A673 (cell line): ENCODE measurements around the gene NR1H4. TPM values are rescaled to one million over a fixed set of nuclear protein-coding genes. Genes with fewer than 3 reads are reported as not detected.

Experiments
- BruUV-seq: library from RNA; stranded (reverse); fragments of 400-500 nt; replicated peaks from 2 replicates; lab custom pipeline; 2021; lab: Mats Ljungman, UMichigan
- CTCF ChIA-PET: fragments of 300-600 bp; sonication (Branson Sonifier 250); formaldehyde crosslinking; loops from one replicate; lab custom pipeline; 2022; ENCODE audit warnings: antibody characterized with exemption; lab: Charles Lee
- POLR2A ChIA-PET: fragments of 300-600 bp; sonication (Branson Sonifier 250); formaldehyde crosslinking; loops from one replicate; lab custom pipeline; 2022; ENCODE audit warnings: antibody characterized with exemption; ENCODE audit not compliant: low non-redundant PET; lab: Charles Lee
- DNase-seq: peaks from one replicate; pipeline ENCODE4 v3.0.0-alpha.2; 2015; ENCODE audit warnings: low spot score
- H3K27ac ChIP-seq: fragments of 200-600 bp; sonication (generic); 2 replicates; pipeline ENCODE4 v1.5.1; 2016; ENCODE audit warnings: mixed run types, low read depth, mild to moderate bottlenecking, mixed read lengths, antibody characterized with exemption, low read length; ENCODE audit not compliant: poor library complexity, severe bottlenecking
- H3K27me3 ChIP-seq: fragments of 200-600 bp; sonication (generic); replicated peaks from 2 replicates; pipeline ENCODE4 v1.6.1; 2017; ENCODE audit warnings: mixed run types, low read depth, mild to moderate bottlenecking, mixed read lengths, antibody characterized with exemption, low read length; ENCODE audit not compliant: insufficient read depth, poor library complexity
- H3K36me3 ChIP-seq: fragments of 200-600 bp; sonication (generic); 2 replicates; pipeline ENCODE4 v1.6.1; 2016; ENCODE audit warnings: mixed run types, mild to moderate bottlenecking, mixed read lengths, antibody characterized with exemption, low read length; ENCODE audit not compliant: insufficient read depth, poor library complexity, severe bottlenecking
- H3K4me1 ChIP-seq: fragments of 200-600 bp; sonication (generic); 2 replicates; pipeline ENCODE4 v1.6.1; 2017; ENCODE audit warnings: mixed run types, mild to moderate bottlenecking, mixed read lengths, antibody characterized with exemption, low read length; ENCODE audit not compliant: insufficient read depth, poor library complexity, severe bottlenecking
- H3K4me3 ChIP-seq: fragments of 200-600 bp; sonication (generic); 2 replicates; pipeline ENCODE4 v1.5.1; 2016; ENCODE audit warnings: low read depth, mixed run types, mild to moderate bottlenecking, mixed read lengths, low read length; ENCODE audit not compliant: poor library complexity, severe bottlenecking
- H3K9me3 ChIP-seq: fragments of 200-600 bp; sonication (generic); 2 replicates; pipeline ENCODE4 v1.6.1; 2016; ENCODE audit warnings: mixed run types, low read depth, mild to moderate bottlenecking, mixed read lengths, antibody characterized with exemption, low read length; ENCODE audit not compliant: poor library complexity, severe bottlenecking
- CTCF ChIP-seq: fragments of 300-800, 200-600 bp; sonication (generic); conservative IDR thresholded peaks from 2 replicates; pipeline ENCODE4 v1.5.1; 2017; ENCODE audit warnings: low read depth, mild to moderate bottlenecking, antibody characterized with exemption, low read length, moderate library complexity, mixed read lengths
- EZH2 ChIP-seq: fragments of 200-600 bp; sonication (generic); IDR thresholded peaks from 2 replicates; pipeline ENCODE4 v1.6.1; 2017; ENCODE audit warnings: borderline replicate concordance, low read depth, mild to moderate bottlenecking, mixed read lengths, antibody characterized with exemption, low read length; ENCODE audit not compliant: poor library complexity, severe bottlenecking
- intact Hi-C: fragments of 100-400 bp; cut with micrococcal nuclease; formaldehyde crosslinking; loops from one replicate; pipeline ENCODE4 v1.10.0; 2022; ENCODE audit not compliant: unreplicated experiment
- total RNA-seq: library from RNA; stranded (reverse); gene quantifications from 2 replicates; pipeline ENCODE4 v1.2.3, GENCODE V29; 2021

Gene NR1H4
- total RNA-seq, 1 experiment from 2014 or later = not detected

- intact Hi-C loops = no loop called here
- no peaks in the 10 kb centered on the region for H3K9me3 ChIP-seq
- BruUV-seq = TSS peak; percentile 40
- ChIA-PET CTCF (no interaction called here), POLR2A (no interaction called here)
- TF ChIP-seq EZH2 = no peak
- no peak for TF ChIP-seq CTCF
- no peaks in the 10 kb centered on the region for H3K27me3 ChIP-seq
- no peak for DNase-seq
- peak overlapping the region; percentile 1 for H3K27ac ChIP-seq
- peaks cover 4% of the 10 kb centered on the region for H3K4me1 ChIP-seq
- no peaks in the 10 kb centered on the region for H3K36me3 ChIP-seq
- no peak overlapping the region for H3K4me3 ChIP-seq
Measured at GRCh38 chr12:100512692-100513091, 39.0 kb downstream of the NR1H4 start.

- H3K4me3 ChIP-seq = no peak overlapping the region
- intact Hi-C loops = no loop called here
- no peaks in the 10 kb centered on the region for H3K36me3 ChIP-seq
- TF ChIP-seq EZH2 = no peak
- no peak for TF ChIP-seq CTCF
- H3K27ac ChIP-seq = no peak overlapping the region
- CTCF ChIA-PET = no interaction called here
- no TSS peak for BruUV-seq
- no peaks in the 10 kb centered on the region for H3K27me3 ChIP-seq
- no peaks in the 10 kb centered on the region for H3K9me3 ChIP-seq
- H3K4me1 ChIP-seq = peaks cover 4% of the 10 kb centered on the region
- peak; percentile 13 for DNase-seq
- POLR2A ChIA-PET = no interaction called here
Measured at GRCh38 chr12:100515968-100516367, 42.3 kb downstream of the NR1H4 start.

- BruUV-seq = no TSS peak
- DNase-seq = no peak
- Histone ChIP-seq H3K36me3 (no peaks in the 10 kb centered on the region), H3K27me3 (no peaks in the 10 kb centered on the region), H3K4me3 (no peak overlapping the region), H3K27ac (no peak overlapping the region), H3K9me3 (no peaks in the 10 kb centered on the region), H3K4me1 (peaks cover 4% of the 10 kb centered on the region)
- ChIA-PET POLR2A (no interaction called here), CTCF (no interaction called here)
- intact Hi-C loops = no loop called here
- TF ChIP-seq CTCF (no peak), EZH2 (no peak)
Measured at GRCh38 chr12:100518376-100518775, 44.7 kb downstream of the NR1H4 start.
